ENCODE data around the gene SUPT3H.
"Not testable (repeated sequence)": the region's sequence is repeated elsewhere in the genome, so short reads cannot be mapped to it uniquely, and the experiment has no call there.

The SUPT3H gene

GRCh38 chr6:45326698-45327417 is 50.9 kb downstream of the SUPT3H start:
- no peak for DNase-seq (ENCODE audit: low read depth, low spot score)

- no peak for DNase-seq (ENCODE audit: low read depth, low spot score)
These were observed 54.0 kb downstream of the SUPT3H start for GRCh38 chr6:45323656-45324224.

DNA sequence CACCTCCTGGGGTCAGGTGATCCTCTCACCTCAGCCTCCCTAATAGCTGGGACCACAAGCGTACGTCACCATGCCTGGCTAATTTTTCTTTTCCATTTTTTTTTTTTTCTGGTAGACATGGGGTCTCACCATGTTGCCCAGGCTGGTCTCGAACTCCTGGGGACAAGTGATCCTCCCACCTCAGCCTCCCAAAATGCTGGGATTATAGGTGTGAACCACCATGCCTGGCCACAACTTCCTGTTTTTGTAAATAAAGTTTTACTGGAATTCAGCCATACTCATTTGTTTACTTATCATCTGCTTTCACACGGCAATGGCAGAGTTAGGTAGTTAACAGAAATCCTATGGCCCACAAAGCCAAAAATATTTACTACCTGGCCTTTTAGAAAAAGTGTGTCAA is 57.4 kb downstream of the SUPT3H start:
- no peak for DNase-seq (ENCODE audit: low read depth, low spot score)

- no peak for DNase-seq (ENCODE audit: low read depth, low spot score)
These were observed 63.6 kb downstream of the SUPT3H start for GRCh38 chr6:45314146-45314545.

DNA sequence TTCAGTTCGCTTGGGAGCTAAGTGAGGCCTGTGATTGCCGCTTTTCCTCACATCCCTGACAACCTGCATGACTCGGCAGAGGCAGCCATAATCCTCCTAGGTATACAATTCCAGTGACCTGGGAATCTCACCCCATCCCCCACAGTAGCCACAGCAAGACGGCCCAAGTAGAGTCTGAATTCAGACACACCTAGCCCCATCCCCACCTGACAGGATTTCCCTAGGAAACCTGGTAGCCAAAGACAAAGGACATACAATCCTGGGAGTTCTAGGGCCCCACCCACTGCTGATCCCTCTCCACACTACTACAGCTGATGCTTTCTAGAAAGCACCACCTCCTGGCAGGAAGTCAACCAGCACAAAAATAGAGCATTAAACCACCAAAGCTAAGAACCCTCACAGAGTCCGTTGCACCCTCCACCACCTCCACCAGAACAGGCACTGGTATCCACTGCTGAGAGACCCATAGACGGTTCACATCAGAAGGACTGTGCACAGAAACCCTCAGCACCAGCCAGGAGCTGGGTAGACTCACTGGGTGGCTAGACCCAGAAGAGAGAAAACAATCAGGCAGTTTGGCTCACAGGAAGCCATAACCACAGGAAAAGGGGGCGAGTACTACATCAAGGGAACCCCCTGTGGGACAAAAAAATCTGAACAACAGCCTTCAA is 67.5 kb downstream of the SUPT3H start:
- no peak for DNase-seq (ENCODE audit: low read depth, low spot score)

DNA sequence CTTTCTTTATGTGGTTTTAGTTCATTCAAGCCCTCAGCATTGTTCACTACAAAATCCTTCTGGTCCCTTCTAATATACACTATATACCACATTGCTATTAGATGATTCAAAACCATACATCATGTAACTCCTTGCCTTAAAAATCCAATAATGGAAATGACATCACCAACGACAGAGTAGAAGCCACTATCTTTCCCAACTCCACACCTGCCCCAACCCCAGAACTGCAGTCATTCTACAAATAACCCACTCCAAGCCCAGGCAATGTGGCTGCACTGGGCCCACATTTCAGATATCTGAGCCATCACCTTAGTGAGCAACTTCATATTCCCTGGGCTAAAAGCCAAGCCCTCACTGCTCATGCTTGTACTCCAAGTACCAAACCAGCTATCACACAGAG is 72.2 kb downstream of the SUPT3H start:
- no peak for DNase-seq (ENCODE audit: low read depth, low spot score)

GRCh38 chr6:45302832-45303231 is 74.9 kb downstream of the SUPT3H start:
- no peak for DNase-seq (ENCODE audit: low read depth, low spot score)

DNA sequence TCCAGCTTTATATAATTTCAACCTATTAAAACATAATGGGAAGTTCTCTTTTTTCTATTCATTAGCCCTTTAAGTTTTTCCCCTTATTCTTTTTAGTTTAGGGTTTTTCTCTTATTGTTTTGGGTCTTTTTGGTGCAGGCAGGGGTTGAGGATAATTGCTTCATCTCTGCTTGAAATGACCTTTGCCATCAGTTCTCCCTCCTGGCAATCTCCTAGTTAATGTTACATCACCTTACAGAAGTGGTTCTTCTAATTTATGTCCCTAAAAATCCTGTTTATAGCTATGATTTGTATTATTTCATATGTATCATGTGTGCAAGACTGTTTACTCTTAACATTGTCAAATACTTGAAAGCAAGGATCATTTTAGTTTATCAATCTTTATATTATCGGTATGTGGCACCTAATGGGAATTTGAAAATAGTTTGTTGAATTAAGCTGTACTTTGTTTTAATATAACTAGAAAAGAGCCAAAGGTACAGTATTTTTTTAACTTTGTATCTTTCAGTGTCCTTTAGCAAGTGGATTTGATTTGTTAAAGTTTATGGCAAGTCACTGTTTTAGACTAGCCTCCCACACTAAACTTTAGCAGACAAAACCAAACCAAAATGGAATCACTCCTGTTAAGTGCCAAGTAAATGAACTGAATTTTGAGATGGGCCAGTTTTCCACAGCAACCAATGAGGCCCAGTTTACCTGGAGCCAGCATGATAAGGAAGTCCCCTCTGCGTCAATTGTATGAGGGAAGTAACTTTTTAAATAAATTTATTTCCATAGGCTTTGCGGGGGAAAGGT is 76.2 kb downstream of the SUPT3H start:
- no peak for DNase-seq (ENCODE audit: low read depth, low spot score)

DNA sequence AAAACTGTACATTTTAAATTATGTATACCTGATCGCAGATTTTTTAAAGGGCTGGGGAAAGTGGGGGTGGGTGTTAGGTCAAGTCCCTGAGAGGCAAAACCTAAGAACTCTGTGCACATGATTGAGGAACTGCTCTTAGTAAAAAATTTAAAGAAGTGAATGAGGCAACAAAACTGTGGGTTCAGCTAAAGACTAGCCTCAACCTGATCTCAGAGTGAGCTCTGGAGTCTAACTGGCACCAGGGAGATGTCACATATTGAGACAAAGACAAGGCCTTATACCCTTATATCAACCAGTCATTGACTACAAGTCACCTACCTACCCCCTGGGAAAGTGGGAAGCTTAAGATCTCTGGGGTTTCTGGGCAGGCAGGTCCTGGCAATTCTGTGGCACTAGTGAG is 77.0 kb downstream of the SUPT3H start:
- no peak for DNase-seq (ENCODE audit: low read depth, low spot score)

- DNase-seq (ENCODE audit: low read depth, low spot score), result no peak
These were observed 78.6 kb downstream of the SUPT3H start for GRCh38 chr6:45299096-45299581.

GRCh38 chr6:45297320-45297719 is 80.4 kb downstream of the SUPT3H start:
- no peak for DNase-seq (ENCODE audit: low read depth, low spot score)

DNA sequence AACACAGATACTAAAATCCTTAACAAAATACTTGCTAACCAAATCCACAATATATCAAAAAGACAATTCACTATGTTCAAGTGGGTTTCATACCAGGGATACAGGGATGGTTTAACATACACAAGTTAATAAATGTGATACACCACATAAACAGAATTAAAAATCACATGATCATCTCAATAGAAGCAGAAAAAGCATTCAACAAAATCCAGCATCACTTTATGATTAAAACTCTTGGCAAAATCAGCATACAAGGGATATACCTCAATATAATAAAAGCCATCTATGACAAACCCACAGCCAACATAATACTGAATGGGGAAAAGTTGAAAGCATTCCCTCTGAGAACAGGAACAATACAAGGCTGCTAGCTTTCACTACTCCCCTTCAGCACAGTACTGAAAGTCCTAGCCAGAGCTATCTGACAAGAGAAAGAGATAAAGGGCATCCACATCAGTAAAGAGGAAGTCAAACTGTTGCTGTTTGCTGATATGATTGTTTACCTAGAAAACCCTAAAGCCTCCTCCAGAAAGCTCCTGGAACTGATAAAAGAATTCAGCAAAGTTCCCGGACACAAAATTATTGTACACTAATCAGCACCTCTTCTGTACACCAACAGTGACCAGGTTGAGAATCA is 83.6 kb downstream of the SUPT3H start:
- DNase-seq (ENCODE audit: low read depth, low spot score), result not testable (repeated sequence)

DNA sequence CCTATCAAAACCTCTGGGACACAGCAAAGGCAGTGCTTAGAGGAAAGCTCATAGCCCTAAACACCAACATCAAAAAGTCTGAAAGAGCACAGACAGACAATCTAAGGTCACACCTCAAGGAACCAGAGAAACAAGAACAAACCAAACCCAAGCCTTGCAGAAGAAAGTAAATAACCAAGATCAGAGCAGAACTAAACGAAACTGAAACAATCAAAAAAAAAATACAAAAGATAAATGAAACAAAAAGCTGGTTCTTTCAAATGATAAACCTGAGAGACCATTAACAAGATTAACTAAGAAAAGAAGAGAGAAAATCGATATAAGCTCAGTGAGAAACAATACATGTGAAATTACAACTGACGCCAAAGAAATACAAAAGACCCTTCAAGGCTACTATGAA is 84.4 kb downstream of the SUPT3H start:
- DNase-seq (ENCODE audit: low read depth, low spot score), result no peak

- DNase-seq (ENCODE audit: low read depth, low spot score), result no peak
These were observed 87.8 kb downstream of the SUPT3H start for GRCh38 chr6:45289751-45290514.

DNA sequence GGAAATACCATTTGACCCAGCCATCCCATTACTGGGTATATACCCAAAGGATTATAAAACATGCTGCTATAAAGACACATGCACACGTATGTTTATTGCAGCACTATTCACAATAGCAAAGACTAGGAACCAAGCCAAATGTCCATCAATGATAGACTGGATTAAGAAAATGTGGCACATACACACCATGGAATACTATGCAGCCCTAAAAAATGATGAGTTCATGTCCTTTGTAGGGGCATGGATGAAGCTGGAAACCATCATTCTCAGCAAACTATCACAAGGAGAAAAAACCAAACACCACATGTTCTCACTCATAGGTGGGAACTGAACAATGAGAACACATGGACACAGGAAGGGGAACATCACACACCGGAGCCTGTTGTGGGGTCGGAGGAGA is 91.0 kb downstream of the SUPT3H start:
- DNase-seq (ENCODE audit: low read depth, low spot score), result not testable (repeated sequence)

GRCh38 chr6:45278367-45278766 is 99.4 kb downstream of the SUPT3H start:
- DNase-seq (ENCODE audit: low read depth, low spot score), result peak; percentile 3

- DNase-seq (ENCODE audit: low read depth, low spot score), result not testable (repeated sequence)
These were observed 100.0 kb downstream of the SUPT3H start for GRCh38 chr6:45277741-45278140.

GRCh38 chr6:45275358-45275757 is 102.4 kb downstream of the SUPT3H start:
- DNase-seq (ENCODE audit: low read depth, low spot score), result no peak

GRCh38 chr6:45272626-45273025 is 105.1 kb downstream of the SUPT3H start:
- DNase-seq (ENCODE audit: low read depth, low spot score), result no peak

GRCh38 chr6:45265246-45265645 is 112.5 kb downstream of the SUPT3H start:
- no peak for DNase-seq (ENCODE audit: low read depth, low spot score)

DNA sequence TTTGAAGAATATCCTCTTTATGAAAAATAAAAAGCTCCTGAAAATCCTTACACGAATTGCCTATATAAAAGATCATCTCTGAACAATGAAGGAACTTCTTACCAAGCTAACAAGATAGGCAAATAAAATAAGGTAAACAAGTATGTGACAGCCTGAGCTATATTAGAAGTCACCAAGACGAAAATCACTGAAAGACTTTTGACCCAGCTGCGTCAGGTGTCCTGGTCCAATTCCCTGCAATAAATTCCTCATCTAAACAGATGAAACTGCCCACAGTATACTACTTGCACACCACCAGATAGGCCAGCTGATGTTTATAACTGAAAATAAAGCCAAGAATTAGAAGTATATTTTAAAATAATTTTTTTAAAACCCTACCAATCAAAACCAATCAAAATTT is 117.0 kb downstream of the SUPT3H start:
- no peak for DNase-seq (ENCODE audit: low read depth, low spot score)

All from astrocyte of the hippocampus (primary cell).